Measurements from ENCODE around the gene HECTD3.
"Not testable (repeated sequence)": the region's sequence is repeated elsewhere in the genome, so short reads cannot be mapped to it uniquely, and the experiment has no call there.

Gene HECTD3

GRCh38 chr1:44994309-44994898 lies 16.7 kb downstream of the HECTD3 start:
- DNase-seq (ENCODE audit: low read depth in 4 of 4, low spot score in 1 of 4), result no peak

- no peak for DNase-seq (ENCODE audit: low read depth in 4 of 4, low spot score in 1 of 4)
Observed at GRCh38 chr1:44988531-44989156, 22.5 kb downstream of the HECTD3 start.

GRCh38 chr1:44985747-44986359 lies 25.3 kb downstream of the HECTD3 start:
- no peak for DNase-seq (ENCODE audit: low read depth in 4 of 4, low spot score in 1 of 4)

GRCh38 chr1:44977372-44977771 lies 33.8 kb downstream of the HECTD3 start:
- DNase-seq (ENCODE audit: low read depth in 4 of 4, low spot score in 1 of 4), result not testable (repeated sequence)

- no peak for DNase-seq (ENCODE audit: low read depth in 4 of 4, low spot score in 1 of 4)
Observed at GRCh38 chr1:44976252-44976651, 34.9 kb downstream of the HECTD3 start.

- no peak for DNase-seq (ENCODE audit: low read depth in 4 of 4, low spot score in 1 of 4)
Observed at GRCh38 chr1:44973645-44974044, 37.5 kb downstream of the HECTD3 start.

GRCh38 chr1:44970317-44970716 lies 40.8 kb downstream of the HECTD3 start:
- no peak for DNase-seq (ENCODE audit: low read depth in 4 of 4, low spot score in 1 of 4)

GRCh38 chr1:44964396-44964795 lies 46.7 kb downstream of the HECTD3 start:
- DNase-seq (ENCODE audit: low read depth in 4 of 4, low spot score in 1 of 4), result no peak

GRCh38 chr1:44962729-44963128 lies 48.4 kb downstream of the HECTD3 start:
- DNase-seq (ENCODE audit: low read depth in 4 of 4, low spot score in 1 of 4), result no peak

- DNase-seq (ENCODE audit: low read depth in 4 of 4, low spot score in 1 of 4), result not testable (repeated sequence)
Observed at GRCh38 chr1:44962022-44962421, 49.1 kb downstream of the HECTD3 start.

- not testable (repeated sequence) for DNase-seq (ENCODE audit: low read depth in 4 of 4, low spot score in 1 of 4)
Observed at GRCh38 chr1:44957566-44957965, 53.6 kb downstream of the HECTD3 start.

- DNase-seq (ENCODE audit: low read depth in 4 of 4, low spot score in 1 of 4), result not testable (repeated sequence)
Observed at GRCh38 chr1:44956077-44956476, 55.0 kb downstream of the HECTD3 start.

Measured in stimulated activated CD4-positive, alpha-beta T cell treated with anti-CD3 and anti-CD28 coated beads, Interleukin-1b, Interleukin-23, amount 100 ng/mL, for 24 hours (primary cell).